ENCODE results near the gene FUBP3. TPM values are rescaled to one million over a fixed set of nuclear protein-coding genes. Genes with fewer than 3 reads are reported as not detected.

Gene FUBP3
- total and polyA plus RNA-seq, 2 experiments from 2014 or later = 42.5 to 74.8 TPM

DNA sequence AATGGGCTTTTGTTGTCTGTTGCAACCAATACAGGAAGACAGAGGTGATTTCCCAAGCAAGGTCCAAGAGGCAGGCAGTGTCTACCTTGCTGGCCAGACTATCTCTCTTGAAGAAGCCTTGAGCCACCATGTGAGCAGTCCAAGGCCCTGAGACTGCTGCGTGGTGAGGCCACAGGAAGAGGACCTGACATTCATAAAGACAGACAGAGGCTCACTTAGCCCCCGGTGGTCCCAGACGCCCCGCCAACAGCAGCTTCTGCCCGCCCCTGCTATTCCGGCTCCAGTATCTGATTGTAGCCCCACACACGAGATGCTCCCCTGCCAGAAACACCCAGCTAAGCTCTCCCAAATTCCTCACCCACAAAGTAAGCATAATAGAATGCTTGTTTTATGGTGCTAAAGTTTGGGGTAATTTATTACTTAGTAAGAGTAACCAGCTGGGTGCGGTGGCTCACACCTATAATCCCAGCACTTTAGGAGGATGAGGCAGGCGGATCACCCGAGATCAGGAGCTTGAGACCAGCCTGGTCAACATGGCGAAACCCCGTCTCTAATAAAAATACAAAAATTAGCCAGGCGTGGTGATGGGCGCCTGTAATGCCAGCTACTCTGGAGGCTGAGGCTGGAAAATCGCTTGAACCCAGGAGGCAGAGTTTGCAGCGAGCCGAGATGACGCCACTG, 22.8 kb upstream of the FUBP3 start:
- no peaks in the 10 kb centered on the region for H4K20me1 ChIP-seq (replicated peaks; ENCODE audit: insufficient read depth)
- no peak overlapping the region for H3K4me2 ChIP-seq
- no peak overlapping the region for H3K27ac Mint-ChIP-seq
- 0 out of 2 replicates have a peak overlapping the region, but pooled peaks have one; percentile 18 for H2AFZ ChIP-seq
- ATAC-seq (no peak), DNase-seq (ENCODE audit: low spot score) (no peak)
- no peaks in the 10 kb centered on the region for H3K36me3 Mint-ChIP-seq (ENCODE audit: low read depth)
- peaks cover 30% of the 10 kb centered on the region for H3K27me3 Mint-ChIP-seq (ENCODE audit: insufficient read depth, low read depth, poor library complexity)
- H3K4me1 Mint-ChIP-seq = peaks cover 7% of the 10 kb centered on the region
- no peaks in the 10 kb centered on the region for H3K27me3 ChIP-seq (ENCODE audit: insufficient read depth)
- H3K36me3 ChIP-seq (ENCODE audit: insufficient read depth) = no peaks in the 10 kb centered on the region
- H3K79me2 ChIP-seq (replicated peaks; ENCODE audit: insufficient read depth) = no peaks in the 10 kb centered on the region
- no peak overlapping the region for H3K4me3 ChIP-seq
- no peaks in the 10 kb centered on the region for H3F3A ChIP-seq (replicated peaks; ENCODE audit: low read depth)
- no peaks in the 10 kb centered on the region for H3K4me1 ChIP-seq (ENCODE audit: insufficient read depth)
- no peak for TF ChIP-seq JUNB (IDR thresholded peaks at IDR 0.05; ENCODE audit: unreplicated experiment)
- H3K9me2 ChIP-seq (ENCODE audit: insufficient read depth) = no peaks in the 10 kb centered on the region
- H3K27ac ChIP-seq (ENCODE audit: low read depth) = no peak overlapping the region
- no peaks in the 10 kb centered on the region; the same call in 2 of the 3 replicates for H3K9me3 Mint-ChIP-seq
- no peak overlapping the region for H3K4me3 Mint-ChIP-seq

- Histone ChIP-seq H3K79me2 (replicated peaks; ENCODE audit: insufficient read depth) (no peaks in the 10 kb centered on the region), H3F3A (replicated peaks; ENCODE audit: low read depth) (no peaks in the 10 kb centered on the region), H3K9me2 (ENCODE audit: insufficient read depth) (no peaks in the 10 kb centered on the region), H3K27ac (ENCODE audit: low read depth) (no peak overlapping the region), H2AFZ (no peak overlapping the region), H3K4me3 (no peak overlapping the region), H3K4me1 (ENCODE audit: insufficient read depth) (no peaks in the 10 kb centered on the region), H3K27me3 (ENCODE audit: insufficient read depth) (no peaks in the 10 kb centered on the region), H3K36me3 (ENCODE audit: insufficient read depth) (no peaks in the 10 kb centered on the region), H3K4me2 (no peak overlapping the region), H4K20me1 (replicated peaks; ENCODE audit: insufficient read depth) (no peaks in the 10 kb centered on the region)
- Mint-ChIP-seq H3K9me3 (no peaks in the 10 kb centered on the region; the same call in 2 of the 3 replicates), H3K4me1 (peaks cover 7% of the 10 kb centered on the region), H3K27me3 (ENCODE audit: insufficient read depth, low read depth, poor library complexity) (peaks cover 26% of the 10 kb centered on the region), H3K36me3 (ENCODE audit: low read depth) (no peaks in the 10 kb centered on the region), H3K4me3 (no peak overlapping the region), H3K27ac (no peak overlapping the region)
- TF ChIP-seq CTCF (conservative IDR thresholded peaks at IDR 0.05; ENCODE audit: low read depth in 2 of 2) (no peak), CREB1 (CRISPR knock-in tag; IDR thresholded peaks at IDR 0.05; ENCODE audit: low read depth) (no peak), ZNF462 (CRISPR knock-in tag; IDR thresholded peaks at IDR 0.05) (no peak), POLR2AphosphoS5 (IDR thresholded peaks at IDR 0.05; ENCODE audit: low read depth) (no peak)
- no peak for ATAC-seq
- DNase-seq (ENCODE audit: low spot score) = no peak
These were observed 22.3 kb upstream of the FUBP3 start for GRCh38 chr9:130557077-130557468.
